CD14-positive monocyte (primary cell): ENCODE data around the gene SLC38A10. TPM values are rescaled to one million over a fixed set of nuclear protein-coding genes. Genes with fewer than 3 reads are reported as not detected.

Source experiments
- DNase-seq, 3 donors: peaks; one replicate each; pipeline ENCODE4 v3.0.0-alpha.2; 2011 to 2022
- H2AFZ ChIP-seq: 2 replicates; pipeline ENCODE4 v1.6.0; 2012; ENCODE audit warnings: mild to moderate bottlenecking, low read depth, low read length, inconsistent platforms; ENCODE audit not compliant: insufficient read depth, poor library complexity, severe bottlenecking
- H3K27ac ChIP-seq, 2 donors: 1 replicate in 1 of 2; 2 replicates in 1 of 2; pipeline ENCODE4 v1.5.1; 2012 to 2013; ENCODE audit warnings: low read length in 2 of 2, control low read depth in 1 of 2, inconsistent platforms in 1 of 2, low read depth in 1 of 2, mild to moderate bottlenecking in 1 of 2
- H3K27me3 ChIP-seq, 2 donors: one replicate each; pipeline versions ENCODE4 v1.6.0 to v1.6.1; 2011 to 2013; ENCODE audit warnings: low read length in 2 of 2; ENCODE audit not compliant: control insufficient read depth in 2 of 2, insufficient read depth in 2 of 2
- H3K36me3 ChIP-seq, 2 donors: replicated peaks in 1 of 2; 1 replicate in 1 of 2; 2 replicates in 1 of 2; pipeline versions ENCODE4 v1.5.1 to v1.6.1; 2012 to 2013; ENCODE audit warnings: low read length in 2 of 2, control low read depth in 1 of 2, inconsistent platforms in 1 of 2, mild to moderate bottlenecking in 1 of 2; ENCODE audit not compliant: insufficient read depth in 2 of 2, control insufficient read depth in 1 of 2
- H3K4me1 ChIP-seq, 2 donors: 1 replicate in 1 of 2; 2 replicates in 1 of 2; pipeline versions ENCODE4 v1.5.1 to v1.6.1; 2012 to 2013; ENCODE audit warnings: low read length in 2 of 2, control low read depth in 1 of 2, inconsistent platforms in 1 of 2, mild to moderate bottlenecking in 1 of 2, moderate library complexity in 1 of 2; ENCODE audit not compliant: insufficient read depth in 2 of 2, control insufficient read depth in 1 of 2
- H3K4me2 ChIP-seq: replicated peaks from 2 replicates; pipeline ENCODE3; 2012; ENCODE audit warnings: low read length, moderate library complexity, mild to moderate bottlenecking; ENCODE audit not compliant: poor library complexity, severe bottlenecking; ENCODE audit errors: extremely low read depth
- H3K4me3 ChIP-seq, 3 experiments: fragments of 200-600 bp in 1 of 3; sonication (generic) in 1 of 3; replicated peaks in 1 of 3; 1 replicate in 2 of 3; 2 replicates in 1 of 3; pipeline ENCODE4 v1.5.1; 2011 to 2013; ENCODE audit warnings: low read length in 3 of 3, mild to moderate bottlenecking in 3 of 3, control low read depth in 2 of 3, low read depth in 2 of 3, inconsistent platforms in 1 of 3, moderate library complexity in 1 of 3
- H3K79me2 ChIP-seq: 2 replicates; pipeline ENCODE4 v1.6.0; 2012; ENCODE audit warnings: mild to moderate bottlenecking, control low read depth, inconsistent platforms, low read length, moderate library complexity; ENCODE audit not compliant: insufficient read depth
- H3K9ac ChIP-seq: 2 replicates; pipeline ENCODE4 v1.6.0; 2017; ENCODE audit warnings: low read length, mild to moderate bottlenecking; ENCODE audit not compliant: insufficient read depth, poor library complexity, severe bottlenecking
- H3K9me3 ChIP-seq, 2 donors: replicated peaks in 1 of 2; 1 replicate in 1 of 2; 2 replicates in 1 of 2; pipeline versions ENCODE4 v1.5.1 to v1.6.1; 2012 to 2013; ENCODE audit warnings: low read length in 2 of 2, control low read depth in 1 of 2; ENCODE audit not compliant: control insufficient read depth in 1 of 2, insufficient read depth in 1 of 2
- H4K20me1 ChIP-seq: 2 replicates; pipeline ENCODE4 v1.6.0; 2012; ENCODE audit warnings: mild to moderate bottlenecking, low read length, control low read depth, moderate library complexity; ENCODE audit not compliant: insufficient read depth
- H3K27ac Mint-ChIP-seq, 7 donors: one replicate each; pipeline ENCODE4 v1.8.0; 2020; ENCODE audit warnings: mild to moderate bottlenecking in 7 of 7, mixed read lengths in 7 of 7, moderate library complexity in 6 of 7, inconsistent platforms in 2 of 7
- H3K27me3 Mint-ChIP-seq, 3 donors: one replicate each; pipeline ENCODE4 v1.8.0; 2021 to 2022; ENCODE audit warnings: low read depth in 3 of 3, mild to moderate bottlenecking in 3 of 3, mixed read lengths in 3 of 3, moderate library complexity in 3 of 3, inconsistent platforms in 1 of 3
- H3K36me3 Mint-ChIP-seq, 2 donors: one replicate each; pipeline ENCODE4 v1.8.0; 2020; ENCODE audit warnings: mixed read lengths in 2 of 2, inconsistent platforms in 1 of 2, mild to moderate bottlenecking in 1 of 2
- H3K4me1 Mint-ChIP-seq: one replicate; pipeline ENCODE4 v1.8.0; 2020; ENCODE audit warnings: mild to moderate bottlenecking, mixed read lengths
- H3K4me3 Mint-ChIP-seq, 2 donors: one replicate each; pipeline ENCODE4 v1.8.0; 2020; ENCODE audit warnings: mild to moderate bottlenecking in 2 of 2, mixed read lengths in 2 of 2, moderate library complexity in 1 of 2
- H3K9me3 Mint-ChIP-seq, 7 donors: one replicate each; pipeline ENCODE4 v1.8.0; 2020 to 2022; ENCODE audit warnings: mixed read lengths in 7 of 7, mild to moderate bottlenecking in 6 of 7, moderate library complexity in 6 of 7, inconsistent platforms in 2 of 7
- CTCF ChIP-seq: fragments of 200-600 bp; IDR thresholded peaks from one replicate; pipeline ENCODE4 v1.8.0; 2022; ENCODE audit warnings: antibody characterized with exemption, mild to moderate bottlenecking
- WGBS: methylation state at CpG from one replicate; pipeline ENCODE4 v1.1.5; 2013; ENCODE audit warnings: missing lambda C conversion rate; ENCODE audit not compliant: insufficient coverage; 5-methylcytosine and 5-hydroxymethylcytosine counted together
- intact Hi-C, 2 donors: fragments of 100-400 bp; cut with micrococcal nuclease; formaldehyde crosslinking; loops; one replicate each; pipeline versions ENCODE4 v1.15.0 to v1.15.1; 2023
- polyA plus RNA-seq, 3 donors: library from polyadenylated mRNA; depleted of rRNA in 1 of 3; unstranded in 2 of 3; stranded (reverse) in 1 of 3; fragments of 300-500 nt in 2 of 3; fragments of >200 nt in 1 of 3; fragmentation: Illumina TruSeq in 2 of 3; gene quantifications; 1 replicate in 2 of 3; 2 replicates in 1 of 3; pipeline ENCODE4 v1.2.3, GENCODE V29; 2012 to 2021

SLC38A10 gene
- polyA plus RNA-seq, 3 donors = 50.8 to 76.1 (median 68.4) TPM

GRCh38 chr17:81299846-81300585 lies 4.9 kb upstream of the SLC38A10 start:
- peaks cover 0 to 2% (median 0%) of the 10 kb centered on the region in 7 donors for H3K9me3 Mint-ChIP-seq
- no peaks in the 10 kb centered on the region for H3K27me3 ChIP-seq
- peak overlapping the region in 1 of 7 donors; percentile 52 for H3K27ac Mint-ChIP-seq
- intact Hi-C loops = no loop called here
- no peak overlapping the region for H3K9ac ChIP-seq
- H3K27ac ChIP-seq = no peak overlapping the region
- no peak overlapping the region for H2AFZ ChIP-seq
- no peak overlapping the region for H3K4me3 Mint-ChIP-seq
- no peak overlapping the region for H3K4me2 ChIP-seq
- no peaks in the 10 kb centered on the region for H3K36me3 ChIP-seq
- no peak overlapping the region for H3K4me3 ChIP-seq
- H3K36me3 Mint-ChIP-seq = peaks cover 0 to 1% of the 10 kb centered on the region in 2 donors
- no peak for TF ChIP-seq CTCF
- H3K4me1 ChIP-seq = peaks cover 12 to 25% of the 10 kb centered on the region in 2 donors
- DNase-seq = no peak
- peaks cover 10% of the 10 kb centered on the region for H3K79me2 ChIP-seq
- no peaks in the 10 kb centered on the region for H3K9me3 ChIP-seq
- WGBS = 94% methylated on average over 15 of the region's 19 CpGs
- peaks cover 14% of the 10 kb centered on the region for H3K4me1 Mint-ChIP-seq
- peaks cover 2 to 13% (median 4%) of the 10 kb centered on the region in 3 donors for H3K27me3 Mint-ChIP-seq
- no peaks in the 10 kb centered on the region for H4K20me1 ChIP-seq

- H4K20me1 ChIP-seq = no peaks in the 10 kb centered on the region
- H3K4me1 Mint-ChIP-seq = peaks cover 17% of the 10 kb centered on the region
- no peak overlapping the region for H3K9ac ChIP-seq
- H3K4me3 ChIP-seq = no peak overlapping the region
- H3K4me1 ChIP-seq = peaks cover 15 to 28% of the 10 kb centered on the region in 2 donors
- no peaks in the 10 kb centered on the region for H3K36me3 ChIP-seq
- H3K27ac ChIP-seq = no peak overlapping the region
- H3K4me3 Mint-ChIP-seq = no peak overlapping the region
- no peak for DNase-seq
- intact Hi-C loops = no loop called here
- H3K27me3 Mint-ChIP-seq = peaks cover 2 to 13% (median 4%) of the 10 kb centered on the region in 3 donors
- H3K9me3 ChIP-seq = no peaks in the 10 kb centered on the region
- no peak overlapping the region for H3K4me2 ChIP-seq
- WGBS = 59% methylated on average over 12 of the region's 15 CpGs
- H3K27ac Mint-ChIP-seq = no peak overlapping the region
- no peaks in the 10 kb centered on the region for H3K36me3 Mint-ChIP-seq
- H3K27me3 ChIP-seq = no peaks in the 10 kb centered on the region
- H3K9me3 Mint-ChIP-seq = peaks cover 0 to 2% (median 0%) of the 10 kb centered on the region in 7 donors
- H2AFZ ChIP-seq = no peak overlapping the region
- peaks cover 18% of the 10 kb centered on the region for H3K79me2 ChIP-seq
- TF ChIP-seq CTCF = no peak
These were observed 4.1 kb upstream of the SLC38A10 start for GRCh38 chr17:81298991-81299738.
